NCI-H146 treated with DMSO at 0.1 percent for 48 hours (cell line): Measurements from ENCODE around the gene RTL1.
A peak's percentile ranks its signal among the peaks of the same experiment; 100 is the strongest.

Source experiments
- DNase-seq: peaks from one replicate; lab custom pipeline; 2025; ENCODE audit not compliant: unreplicated experiment; lab: John Stamatoyannopoulos, UW

RTL1 gene

DNA sequence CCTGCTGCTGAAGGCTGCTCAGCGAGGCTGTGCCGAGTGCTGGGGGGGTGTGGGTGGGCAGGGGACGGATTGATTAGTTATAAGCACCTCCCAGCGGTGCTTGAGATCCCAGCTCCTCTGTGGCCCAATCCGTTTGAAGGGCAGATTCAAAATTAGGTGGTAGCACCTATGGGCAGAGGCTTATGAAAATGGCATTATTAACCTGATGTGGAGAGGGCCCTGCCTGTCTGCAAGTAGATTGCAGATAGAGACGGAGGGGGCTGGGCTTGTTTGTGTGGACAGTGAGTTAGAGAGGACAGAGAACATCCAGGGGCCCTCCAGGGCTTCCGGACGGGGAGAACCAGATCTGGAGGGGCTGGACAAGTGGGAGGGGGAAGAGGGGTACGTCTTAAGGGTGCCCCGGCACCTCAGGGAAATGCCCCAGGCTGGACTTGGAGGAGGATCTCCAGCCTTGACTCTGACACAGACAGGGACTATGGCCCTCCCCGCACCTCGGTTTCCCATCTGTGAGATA lies at the start of gene RTL1:
Gene RTL1 (minus strand): TSS at position 51 of the 514 bp plus-strand sequence. CDS start 18,934 bp downstream, outside the sequence.
- no peak for DNase-seq

DNA sequence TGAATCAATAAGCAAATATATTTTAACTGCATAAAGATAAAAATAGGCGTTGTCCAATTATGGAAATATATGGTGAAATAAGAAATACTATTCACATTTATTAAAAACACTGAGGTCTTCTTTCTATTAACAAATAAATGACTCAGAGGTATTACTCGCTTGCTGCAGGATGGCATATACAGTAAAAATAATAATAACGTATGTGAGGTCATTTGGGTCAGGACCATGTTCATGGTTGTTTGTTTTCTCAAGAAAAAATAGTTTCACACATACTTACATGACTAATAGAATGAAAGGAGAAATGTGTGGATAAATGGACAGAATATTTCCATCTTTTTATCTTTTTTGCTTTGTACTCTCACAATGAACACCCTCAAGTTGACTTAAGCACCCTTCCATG lies 46.5 kb upstream of the RTL1 start:
- DNase-seq: no peak

DNA sequence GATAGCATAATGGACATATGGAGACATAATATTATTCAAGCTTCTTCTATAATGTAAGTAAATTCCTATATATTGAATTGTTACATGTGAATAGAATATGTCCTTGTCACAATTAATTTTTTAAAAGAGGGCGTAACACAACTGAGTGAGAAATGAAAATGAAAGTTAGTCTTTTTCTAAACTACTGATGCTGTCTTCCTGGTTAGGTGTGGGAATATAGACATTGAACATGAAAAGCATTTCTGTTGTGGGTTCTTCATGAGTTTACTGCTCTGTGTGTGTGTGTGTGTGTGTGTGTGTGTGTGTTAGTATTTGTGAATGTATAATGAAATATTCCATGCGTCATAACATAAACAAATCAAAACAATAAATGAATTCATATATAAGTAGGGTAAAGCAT lies 40.5 kb upstream of the RTL1 start:
- DNase-seq: no peak

DNA sequence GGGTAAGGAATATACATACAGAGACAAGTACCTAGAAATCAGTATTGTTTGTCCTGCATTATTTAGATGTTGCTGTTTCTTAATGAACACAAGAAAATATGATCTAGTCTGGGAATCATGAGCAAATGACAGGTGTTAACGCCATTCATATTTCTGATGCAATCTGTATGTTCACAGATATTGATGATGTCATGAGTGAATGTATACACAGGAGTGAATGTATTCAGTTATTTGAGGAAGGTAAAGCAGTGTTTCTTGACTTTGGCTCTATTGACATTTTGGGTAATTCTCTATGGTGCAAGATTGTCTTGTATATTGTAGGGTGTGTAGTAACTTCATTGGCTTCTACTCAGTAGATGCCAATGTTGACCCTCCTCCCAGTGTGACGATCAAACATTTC lies 26.7 kb upstream of the RTL1 start:
- no peak for DNase-seq

DNA sequence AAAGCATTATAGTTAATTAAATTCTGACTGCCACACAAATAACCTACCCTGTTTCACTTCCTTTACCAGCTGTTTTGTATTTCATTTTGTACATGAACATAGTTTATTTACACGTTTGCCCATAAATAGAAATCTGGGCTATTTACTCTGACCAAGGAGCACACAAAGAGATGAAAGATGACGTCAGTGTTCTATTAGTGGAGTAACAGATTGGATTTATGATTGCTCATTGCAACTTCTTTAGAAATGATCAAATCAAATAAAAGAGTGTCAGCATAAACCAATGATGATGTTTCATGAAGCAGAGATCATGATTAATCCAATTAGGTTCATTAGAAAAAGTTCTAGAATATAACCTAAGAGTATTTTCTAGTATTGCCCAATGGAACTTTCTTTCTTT lies 12.0 kb upstream of the RTL1 start:
- no peak for DNase-seq

DNA sequence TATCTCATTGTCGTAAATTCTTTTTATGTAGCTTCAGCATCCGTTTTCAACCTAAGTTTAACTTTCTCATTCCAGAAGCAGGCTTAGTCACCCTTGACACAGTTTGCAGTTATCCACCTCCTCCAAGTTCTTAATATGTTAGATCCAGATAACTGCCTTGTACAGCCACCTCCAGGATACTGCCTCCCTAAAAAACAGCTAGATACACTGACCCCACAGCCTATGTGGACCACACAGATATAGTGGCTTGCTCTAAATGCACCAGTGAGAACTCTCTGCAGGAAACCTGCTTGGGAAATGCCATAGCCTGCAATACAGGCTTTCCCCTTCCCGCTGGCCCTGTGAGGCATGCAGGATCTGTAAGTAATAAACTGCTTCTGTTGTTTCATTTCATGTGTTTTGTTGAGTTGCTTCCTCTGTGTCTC lies 11.1 kb upstream of the RTL1 start:
- DNase-seq: no peak

DNA sequence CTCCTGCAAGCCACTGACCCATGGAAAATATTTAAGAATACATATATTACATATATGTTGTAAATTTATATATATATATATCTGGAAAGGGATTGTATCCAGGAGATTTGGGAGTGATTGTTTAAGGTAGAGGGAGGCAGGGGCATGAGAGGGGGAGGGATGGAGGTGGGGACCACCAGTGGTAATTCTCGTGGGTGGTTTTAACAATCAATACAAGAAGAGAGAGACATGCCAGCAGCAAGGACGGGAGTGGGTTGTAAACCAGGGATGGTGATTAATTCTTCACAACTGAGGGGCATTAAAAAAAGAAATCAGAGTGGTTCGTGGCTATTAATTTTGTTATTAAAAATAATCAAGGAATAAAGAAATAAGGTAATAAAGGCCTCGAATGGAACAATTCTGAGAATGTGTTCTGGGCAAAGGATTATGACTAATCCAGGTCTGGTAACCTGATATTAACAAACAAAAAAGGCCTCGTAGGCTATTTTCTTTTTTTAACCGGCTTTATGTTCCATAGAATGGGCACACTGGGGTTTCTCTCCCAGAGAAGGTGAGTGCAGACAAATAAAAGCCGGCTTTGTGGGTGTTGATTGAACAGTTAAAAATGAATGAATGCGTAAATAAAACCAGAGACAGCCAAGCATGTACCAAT lies 8.3 kb upstream of the RTL1 start:
- DNase-seq: peak; percentile 3

DNA sequence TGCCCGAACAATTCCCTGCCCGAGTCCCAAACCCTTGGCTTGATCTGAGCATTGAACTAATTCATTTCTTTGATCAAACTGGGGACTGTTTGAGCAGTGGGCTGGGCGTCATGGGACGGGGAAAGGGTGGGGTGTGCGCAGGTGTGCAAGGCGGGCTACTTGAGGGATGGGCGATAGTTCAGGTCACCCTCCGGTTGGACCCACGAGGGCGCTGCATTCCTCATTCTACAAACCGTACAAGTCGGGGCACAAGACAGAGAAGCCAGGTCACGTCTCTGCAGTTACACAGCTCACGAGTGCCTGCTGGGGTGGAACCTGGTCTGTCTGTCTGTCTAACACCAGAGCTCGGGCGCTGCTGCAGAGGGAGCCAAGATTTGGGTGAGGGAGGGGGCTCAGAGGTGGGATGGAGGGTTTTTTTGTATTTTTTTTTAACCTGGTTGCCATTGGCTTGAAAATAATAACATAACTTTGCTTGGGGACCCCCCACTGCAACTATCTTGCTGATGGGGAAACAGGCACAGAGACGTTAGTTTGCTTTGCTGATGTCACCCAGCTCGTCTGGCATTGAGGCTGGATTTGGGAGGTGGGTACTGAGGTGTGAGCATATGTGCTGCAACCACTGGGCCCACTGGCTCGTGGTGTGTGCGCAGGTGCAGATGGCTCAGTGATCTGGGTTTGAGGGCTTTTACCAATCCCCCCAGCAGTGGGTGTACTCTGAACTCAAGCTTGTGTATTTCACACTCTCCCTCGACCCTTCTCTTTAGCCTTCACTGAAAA lies 7.6 kb upstream of the RTL1 start:
- DNase-seq: no peak

DNA sequence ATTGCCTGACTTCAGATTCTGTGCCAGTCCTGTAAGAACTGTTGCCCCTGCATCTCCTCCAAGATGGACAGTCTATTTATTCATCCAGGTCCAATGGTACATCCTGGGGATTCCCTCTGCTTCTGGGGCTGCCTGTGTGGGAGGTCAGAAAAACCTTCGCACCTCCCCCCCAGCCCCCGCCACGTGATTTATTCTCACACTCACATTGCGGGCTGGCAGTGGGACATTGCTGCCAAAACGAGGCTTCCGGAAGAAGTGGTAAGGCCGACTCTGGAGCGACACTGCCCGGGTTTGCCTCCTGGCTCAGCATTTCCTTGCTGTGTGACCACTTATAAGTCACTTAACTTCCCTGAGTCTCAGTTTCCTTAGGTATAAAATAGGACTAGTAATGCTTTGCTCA lies 5.9 kb upstream of the RTL1 start:
- DNase-seq: no peak

DNA sequence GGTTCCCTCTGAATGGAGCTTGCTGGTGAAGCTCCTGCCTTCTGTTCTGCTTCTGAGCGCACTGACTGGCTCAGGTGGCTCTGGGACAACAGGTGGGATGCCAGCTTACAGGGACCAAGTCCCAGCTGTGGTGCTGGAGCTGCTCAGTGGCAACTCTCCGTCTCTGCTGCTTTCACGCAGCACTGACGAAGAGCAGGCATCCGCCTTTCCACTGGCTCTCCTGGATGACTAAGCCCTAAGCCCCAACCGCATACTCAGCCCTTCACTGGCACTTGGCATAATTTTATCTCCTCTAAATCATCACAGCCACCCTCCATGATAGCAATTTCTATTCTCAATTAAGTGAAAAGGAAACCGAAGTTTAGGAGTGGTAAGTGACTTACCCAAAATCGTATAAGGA lies 3.7 kb upstream of the RTL1 start:
- no peak for DNase-seq

DNA sequence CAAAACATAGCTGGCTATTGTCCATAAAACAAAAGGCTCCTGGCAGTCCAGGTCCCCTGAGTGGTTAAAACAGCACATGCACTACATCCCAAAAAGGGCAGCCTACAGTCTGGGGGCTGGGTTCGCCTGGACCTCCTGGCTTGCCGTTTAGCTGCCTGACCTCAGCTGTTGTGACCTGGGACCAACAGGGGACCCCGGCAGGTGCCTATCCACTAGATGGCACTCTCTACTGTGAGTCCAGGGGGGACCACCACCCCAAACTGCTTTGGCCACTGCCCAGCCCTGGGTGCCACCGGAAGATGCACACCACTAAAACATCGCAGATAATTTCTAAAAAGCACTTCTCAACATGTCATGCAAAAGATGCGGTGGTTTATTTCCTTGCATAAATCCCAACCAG lies 2.9 kb upstream of the RTL1 start:
- no peak for DNase-seq

DNA sequence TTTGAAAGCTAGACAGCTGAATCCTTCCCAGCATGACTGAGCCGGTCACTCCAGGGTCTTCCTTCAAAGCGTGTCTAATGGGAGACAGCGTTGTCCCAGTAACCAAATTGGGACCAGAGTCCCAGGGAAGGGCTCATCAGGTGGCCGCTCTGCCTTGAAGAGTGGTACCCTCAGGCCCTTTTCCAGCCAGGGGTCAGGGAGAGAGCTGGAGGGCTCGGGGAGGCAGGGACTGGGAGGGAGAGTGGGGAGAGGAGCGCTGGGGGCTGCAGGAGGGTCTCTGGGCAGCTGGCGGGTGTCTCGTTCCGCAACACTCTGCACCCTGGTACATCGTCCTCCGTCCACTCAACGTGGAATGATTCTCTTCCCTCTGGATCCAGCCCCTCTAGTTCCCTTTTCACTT lies 1.6 kb upstream of the RTL1 start:
- DNase-seq: no peak

DNA sequence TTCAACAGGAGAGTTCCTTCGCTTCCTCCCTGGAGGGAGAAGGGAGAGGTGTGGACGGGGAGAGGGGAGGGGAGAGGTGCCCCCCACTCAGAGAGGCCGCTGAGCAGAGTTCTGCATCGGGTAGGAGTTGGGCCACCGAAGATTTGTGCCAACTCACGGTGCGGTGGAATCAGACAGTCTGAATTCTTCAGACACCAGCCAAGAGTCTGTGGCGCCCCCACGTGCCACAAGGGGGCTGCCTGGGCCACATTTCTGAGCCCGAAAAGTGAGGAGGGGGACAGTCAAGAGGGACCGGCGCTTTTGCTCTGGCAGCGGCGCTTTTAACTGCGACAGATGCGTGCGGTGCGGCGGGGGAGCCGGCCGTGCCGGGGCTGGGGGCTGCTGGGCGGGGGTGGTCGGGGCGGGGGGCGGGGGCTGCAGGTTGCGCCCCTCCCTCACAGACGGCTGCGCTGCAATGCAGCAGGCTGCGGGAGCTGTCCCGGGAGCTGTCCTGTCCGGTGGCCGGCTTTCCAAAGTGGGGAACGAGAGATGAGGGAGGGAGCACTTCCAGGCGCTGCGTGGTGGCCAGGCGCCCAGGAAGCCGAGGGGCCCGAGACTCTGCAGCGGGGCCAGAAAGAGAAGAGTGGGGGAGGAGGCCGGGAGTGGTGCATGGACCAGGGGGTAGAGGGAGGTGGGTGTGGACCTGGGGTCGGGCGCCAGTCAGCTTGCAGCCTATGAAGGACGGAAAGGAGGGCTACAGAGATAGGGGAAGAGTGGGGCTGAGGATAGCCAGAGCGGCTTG lies 975 bp upstream of the RTL1 start:
- no peak for DNase-seq

DNA sequence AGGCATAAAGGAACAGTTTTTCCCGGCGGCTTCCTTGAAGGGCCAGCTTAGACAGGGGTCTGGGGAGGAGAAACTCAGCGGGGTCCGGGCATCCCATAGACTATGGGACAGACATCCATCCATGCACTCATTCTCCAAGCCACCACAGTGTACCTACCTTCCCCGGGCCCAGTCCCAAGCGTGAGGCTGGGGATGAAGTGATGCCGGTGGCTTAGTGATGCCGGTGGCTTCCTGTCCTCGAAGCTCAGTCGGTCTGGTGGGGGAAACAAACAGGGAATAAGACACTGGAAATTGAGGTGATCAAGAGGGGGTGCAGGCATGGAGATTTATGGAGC lies 421 bp downstream of the RTL1 start:
- no peak for DNase-seq

DNA sequence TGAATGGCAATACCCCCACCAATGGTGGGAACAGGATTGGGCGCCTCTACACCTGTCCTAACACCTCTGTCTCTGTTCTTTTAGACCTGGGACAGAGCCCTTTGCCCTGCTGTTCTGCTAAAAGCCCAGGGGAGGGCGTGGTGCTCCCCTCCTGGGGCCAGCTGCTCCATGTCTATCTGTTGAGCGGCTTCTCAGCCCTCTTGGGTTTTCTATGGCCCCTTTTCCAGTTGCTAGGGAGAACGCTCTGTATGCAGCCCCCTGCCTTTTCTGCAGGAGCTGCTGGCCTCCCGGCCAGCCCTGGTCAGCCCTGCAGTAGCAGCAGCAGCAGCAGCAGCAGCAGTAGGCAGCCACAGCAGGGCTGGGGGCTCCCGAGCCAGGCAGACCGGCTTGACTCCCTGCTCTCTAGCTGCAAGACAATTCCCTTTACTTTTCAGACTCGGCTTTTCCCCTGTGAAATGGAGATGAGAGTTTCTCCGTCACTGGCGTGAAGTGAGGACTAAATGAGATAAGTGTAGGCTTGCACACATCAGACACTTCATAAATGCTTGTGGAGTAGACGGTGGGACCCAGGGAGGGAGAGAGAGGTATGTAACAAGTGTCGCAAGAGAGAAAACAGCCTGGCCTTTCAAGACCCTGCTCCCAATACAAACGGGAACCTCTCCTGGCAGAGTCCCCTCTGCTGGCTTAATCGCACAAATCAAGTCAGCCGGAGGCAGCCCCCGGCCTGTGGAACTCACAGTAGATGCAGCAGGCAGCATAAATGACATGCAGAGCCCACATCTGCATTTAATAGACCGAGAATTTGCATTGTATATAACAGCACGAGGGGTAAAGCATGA lies 1.0 kb downstream of the RTL1 start:
- no peak for DNase-seq

DNA sequence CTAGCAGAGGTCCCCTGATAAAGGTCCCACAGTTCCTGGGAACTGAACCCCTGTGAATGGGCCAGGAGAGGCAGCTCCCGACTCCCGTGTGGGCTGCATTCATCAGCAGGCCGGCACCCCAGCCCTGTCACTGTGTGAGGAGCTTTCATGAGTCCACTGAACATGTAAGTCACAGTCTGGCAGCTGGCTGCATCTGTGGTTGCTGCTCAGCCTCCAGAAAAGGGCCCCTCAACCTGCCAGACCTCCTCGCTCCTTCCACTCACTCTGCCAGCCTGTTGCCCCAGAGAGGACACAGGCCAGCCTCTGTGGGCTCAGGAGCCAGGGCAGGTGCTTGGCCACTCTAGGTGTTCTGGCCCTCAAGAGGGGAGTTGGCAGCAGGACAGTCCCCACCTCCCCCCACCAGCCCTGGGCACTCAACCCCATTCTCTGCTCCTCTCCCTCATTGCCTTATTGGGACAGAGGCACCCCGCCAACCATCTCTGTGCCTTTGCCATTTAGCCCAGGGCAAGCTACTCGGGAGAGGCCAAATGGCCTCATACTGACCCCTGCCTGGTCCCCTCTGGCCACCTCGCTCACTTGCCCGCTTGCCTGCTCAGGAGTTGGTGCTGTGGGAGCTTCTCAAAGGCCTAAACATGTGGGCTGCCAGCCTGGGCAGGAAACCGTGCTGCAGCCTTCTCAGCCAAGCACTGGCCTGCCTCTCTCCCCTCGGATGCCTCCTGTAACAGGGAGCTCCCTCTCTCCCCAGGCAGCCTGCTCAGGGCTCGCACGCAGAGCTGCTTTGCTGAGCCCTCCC lies 1.9 kb downstream of the RTL1 start:
- no peak for DNase-seq

DNA sequence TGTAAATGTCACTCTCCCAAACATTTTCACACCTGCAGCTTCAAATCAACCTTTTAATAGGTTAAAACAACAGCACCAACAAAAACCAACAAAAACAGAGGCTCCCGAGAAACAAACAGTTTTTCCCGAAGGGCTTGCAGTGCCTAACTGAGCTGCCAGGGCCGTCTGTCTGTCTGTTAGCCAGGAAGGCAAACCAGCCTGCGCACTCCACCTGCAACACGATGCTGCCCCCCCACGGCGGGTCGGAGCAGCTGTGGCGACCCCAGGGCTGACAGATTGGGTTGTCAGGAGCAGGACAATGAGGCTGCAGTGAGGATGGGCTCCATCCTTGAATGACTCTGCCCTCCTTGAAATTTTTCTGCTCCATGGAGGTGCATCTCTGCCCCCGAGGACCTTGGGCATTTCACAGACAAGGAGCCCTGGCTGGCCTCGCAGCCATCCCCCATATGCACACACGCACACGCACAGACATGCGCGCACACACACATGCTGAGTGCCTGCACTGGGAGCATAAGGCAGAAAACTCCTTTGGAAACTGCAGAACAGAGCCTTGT lies 2.6 kb downstream of the RTL1 start:
- DNase-seq: peak; percentile 58

DNA sequence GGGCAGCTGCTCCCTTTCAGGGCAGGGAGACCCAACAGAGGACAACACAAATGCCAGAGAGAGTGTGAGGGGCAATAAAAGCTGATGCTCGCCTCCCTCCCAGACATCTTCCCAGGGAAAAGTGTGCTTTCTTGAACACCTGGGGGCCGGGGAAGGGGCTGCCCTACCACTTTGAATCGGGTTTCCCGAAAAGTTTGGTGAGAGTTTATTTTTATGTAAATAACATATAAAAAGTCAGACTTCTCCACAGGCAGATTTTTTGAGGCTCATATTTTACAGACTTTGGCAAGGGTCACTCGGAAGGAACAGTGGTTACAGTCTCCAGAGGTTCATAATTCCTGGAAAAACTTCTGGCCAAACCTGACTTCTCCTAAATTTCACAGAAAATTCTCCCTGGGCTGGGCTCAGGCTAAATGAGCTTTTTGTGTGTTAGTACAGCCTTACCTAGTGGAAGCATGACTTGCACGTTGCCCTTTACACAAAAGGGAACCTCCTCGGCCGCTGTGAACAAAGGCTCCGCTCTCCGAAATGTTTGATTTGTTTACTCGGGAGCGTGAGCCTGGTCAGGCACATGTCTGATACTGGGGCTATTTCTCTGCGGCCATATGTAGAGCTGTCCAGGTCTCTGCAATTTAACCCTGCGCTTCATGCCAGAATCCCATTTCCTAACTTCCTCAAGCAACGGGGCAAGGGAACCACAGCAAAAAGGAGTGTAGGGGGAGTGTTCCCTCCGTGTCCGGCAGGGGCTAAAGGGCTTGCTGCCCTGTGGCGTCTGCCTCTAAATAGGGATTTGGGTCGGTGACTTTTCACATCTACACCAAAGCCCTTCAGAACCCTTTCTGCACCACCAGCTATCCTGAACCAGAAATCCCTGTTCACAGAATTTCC lies 3.4 kb downstream of the RTL1 start:
- DNase-seq: peak; percentile 25
